Fibroblast of the aortic adventitia (primary cell): ENCODE measurements around the gene PLAC8L1. TPM values are rescaled to one million over a fixed set of nuclear protein-coding genes. Genes with fewer than 3 reads are reported as not detected.

Source experiments
- DNase-seq: peaks from one replicate; pipeline ENCODE4 v3.0.0-alpha.2; 2010; ENCODE audit warnings: low read depth
- H3K4me3 ChIP-seq: 2 replicates; pipeline ENCODE4 v1.5.1; 2011; ENCODE audit warnings: low read depth, mild to moderate bottlenecking, control low read depth, low read length, moderate library complexity
- CTCF ChIP-seq: IDR thresholded peaks from 2 replicates; pipeline ENCODE4 v1.5.1; 2011; ENCODE audit warnings: mild to moderate bottlenecking, low read length, control low read depth, inconsistent platforms; ENCODE audit not compliant: insufficient read depth
- total RNA-seq: library from RNA; depleted of rRNA; stranded (reverse); fragments of >200 nt; gene quantifications from 2 replicates; pipeline ENCODE4 v1.2.3, GENCODE V29; 2012; ENCODE audit warnings: low replicate concordance

Gene PLAC8L1
- total RNA-seq, 1 donor, result not detected

DNA sequence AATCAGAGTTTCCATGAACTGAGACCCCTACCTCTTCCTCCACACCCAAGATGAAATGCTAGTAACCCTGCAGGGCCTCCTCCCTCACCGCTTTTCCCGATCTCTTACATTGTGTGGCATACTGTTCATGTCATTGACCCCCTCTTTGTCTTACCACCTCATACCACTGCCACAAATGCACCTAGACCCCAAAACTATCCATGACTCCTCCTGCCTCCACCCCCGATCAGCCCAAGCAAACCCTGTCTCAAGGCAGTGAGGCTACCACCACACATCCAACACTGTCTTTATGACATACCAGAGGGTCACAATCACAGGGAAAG lies 55.7 kb downstream of the PLAC8L1 start:
- no peak for DNase-seq
- no peak for TF ChIP-seq CTCF
- H3K4me3 ChIP-seq, result no peak overlapping the region

DNA sequence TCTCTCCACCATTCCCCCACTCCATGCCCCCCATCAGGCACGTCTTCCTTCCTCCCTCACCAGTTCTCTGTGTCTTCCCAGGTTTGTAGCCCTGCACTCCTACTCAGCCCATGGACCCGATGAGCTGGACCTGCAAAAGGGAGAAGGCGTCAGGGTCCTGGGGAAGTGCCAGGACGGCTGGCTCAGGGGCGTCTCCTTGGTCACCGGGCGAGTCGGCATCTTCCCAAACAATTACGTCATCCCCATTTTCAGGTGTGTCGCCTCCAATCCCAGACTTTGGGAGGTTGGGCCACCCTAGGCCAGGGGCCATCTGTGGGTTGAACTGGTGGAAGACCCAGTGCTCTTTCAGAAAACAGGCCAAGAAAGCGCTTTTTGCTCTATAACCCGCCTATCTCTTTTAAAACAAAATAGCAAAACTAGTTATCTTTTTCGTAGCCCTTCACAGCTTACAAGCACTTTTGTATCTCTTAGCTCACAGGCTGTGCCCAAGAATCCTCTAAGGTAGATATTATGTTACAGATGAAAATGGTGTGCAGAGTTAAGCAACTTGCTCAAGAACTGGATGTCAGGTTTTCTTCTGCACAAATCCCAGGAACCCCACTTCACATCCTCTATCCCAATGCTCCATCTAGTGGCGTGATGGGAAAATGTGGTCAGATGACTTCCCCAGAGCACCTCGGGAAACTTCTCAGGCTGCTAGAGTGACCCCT lies 56.2 kb downstream of the PLAC8L1 start:
- TF ChIP-seq CTCF, result peak; percentile 83
- H3K4me3 ChIP-seq, result no peak overlapping the region
- DNase-seq, result peak; percentile 90

DNA sequence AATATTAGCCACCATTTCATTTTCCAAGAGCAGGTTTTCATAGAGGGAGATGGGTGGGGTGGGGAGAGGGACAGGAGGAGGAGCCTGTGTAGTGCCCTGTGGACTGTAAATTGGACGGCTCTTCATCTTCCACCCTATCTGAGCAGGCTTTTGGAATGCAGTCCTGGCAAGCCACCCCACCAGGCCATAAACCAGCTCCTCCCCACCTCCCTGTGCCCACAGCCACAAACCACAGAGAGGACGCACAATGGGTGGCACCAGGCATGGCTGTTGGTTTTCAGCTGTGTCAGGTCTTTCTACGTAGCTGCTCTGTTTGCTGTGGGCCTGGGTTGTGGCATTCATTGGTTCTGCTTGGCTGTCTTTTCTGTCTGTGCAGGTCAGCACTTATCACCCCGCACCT lies 58.0 kb downstream of the PLAC8L1 start:
- no peak overlapping the region for H3K4me3 ChIP-seq
- TF ChIP-seq CTCF, result no peak
- DNase-seq, result no peak

- H3K4me3 ChIP-seq, result no peak overlapping the region
- DNase-seq, result no peak
- TF ChIP-seq CTCF, result no peak
These were observed 61.7 kb downstream of the PLAC8L1 start for GRCh38 chr5:146043722-146044121.

- no peak for TF ChIP-seq CTCF
- DNase-seq, result peak; percentile 78
- H3K4me3 ChIP-seq, result no peak overlapping the region
These were observed 62.6 kb downstream of the PLAC8L1 start for GRCh38 chr5:146042628-146043279.

GRCh38 chr5:146041180-146041789 lies 64.1 kb downstream of the PLAC8L1 start:
- TF ChIP-seq CTCF, result peak; percentile 42
- peak; percentile 16 for DNase-seq
- H3K4me3 ChIP-seq, result no peak overlapping the region
